Panc1 (cell line): Measurements from ENCODE around the gene GIN1.

Experiments used
- CTCF ChIP-seq: fragments of 450-650 bp; IDR thresholded peaks from 2 replicates; pipeline ENCODE4 v1.5.1; 2017; ENCODE audit warnings: mild to moderate bottlenecking
- REST ChIP-seq, 2 experiments: IDR thresholded peaks; 2 replicates each; pipeline ENCODE4 v1.6.1; 2011 to 2012; ENCODE audit warnings: low read depth in 2 of 2, control low read depth in 1 of 2, low read length in 1 of 2, mild to moderate bottlenecking in 1 of 2, moderate library complexity in 1 of 2; ENCODE audit not compliant: insufficient read depth in 1 of 2

GRCh38 chr5:103126557-103126956 lies 6.6 kb upstream of the GIN1 start:
- no peak for TF ChIP-seq REST (IDR thresholded peaks at IDR 0.05; ENCODE audit: insufficient read depth in 1 of 2, low read depth in 2 of 2, low read length in 1 of 2)
- TF ChIP-seq CTCF = no peak
